ENCODE results near the gene FIGNL1.

DNA sequence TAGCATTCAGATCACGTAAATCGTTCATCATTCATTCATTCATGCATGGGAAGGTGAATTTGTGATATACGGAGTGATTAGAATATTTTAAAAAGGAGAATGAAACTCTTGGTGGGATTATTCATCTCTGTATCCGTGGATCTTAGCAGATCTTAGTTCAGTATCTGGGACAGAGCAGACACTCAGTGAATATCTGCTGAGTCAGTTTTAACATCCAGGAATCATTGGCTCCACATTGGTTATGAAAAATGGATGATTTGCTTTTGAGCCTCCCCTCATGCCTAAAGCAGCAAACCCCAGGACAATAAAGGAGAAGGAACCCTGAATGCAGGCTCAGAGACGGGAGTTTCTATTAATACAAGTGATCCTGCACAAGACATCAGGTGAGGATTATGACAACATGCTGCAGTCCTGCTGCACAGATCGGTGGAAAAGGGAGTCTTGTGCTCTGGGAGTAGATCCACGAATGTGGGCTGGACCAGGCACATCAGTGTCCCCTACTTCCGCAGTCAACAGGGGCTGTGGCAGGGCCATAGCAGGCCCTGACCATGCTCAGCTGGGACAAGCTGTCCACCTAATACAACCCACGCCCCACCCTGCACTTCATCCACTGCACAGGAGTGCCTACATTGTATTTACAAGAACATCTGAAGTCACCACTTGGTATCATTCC, 26.9 kb upstream of the FIGNL1 start:
- TF ChIP-seq, protein P1, sequence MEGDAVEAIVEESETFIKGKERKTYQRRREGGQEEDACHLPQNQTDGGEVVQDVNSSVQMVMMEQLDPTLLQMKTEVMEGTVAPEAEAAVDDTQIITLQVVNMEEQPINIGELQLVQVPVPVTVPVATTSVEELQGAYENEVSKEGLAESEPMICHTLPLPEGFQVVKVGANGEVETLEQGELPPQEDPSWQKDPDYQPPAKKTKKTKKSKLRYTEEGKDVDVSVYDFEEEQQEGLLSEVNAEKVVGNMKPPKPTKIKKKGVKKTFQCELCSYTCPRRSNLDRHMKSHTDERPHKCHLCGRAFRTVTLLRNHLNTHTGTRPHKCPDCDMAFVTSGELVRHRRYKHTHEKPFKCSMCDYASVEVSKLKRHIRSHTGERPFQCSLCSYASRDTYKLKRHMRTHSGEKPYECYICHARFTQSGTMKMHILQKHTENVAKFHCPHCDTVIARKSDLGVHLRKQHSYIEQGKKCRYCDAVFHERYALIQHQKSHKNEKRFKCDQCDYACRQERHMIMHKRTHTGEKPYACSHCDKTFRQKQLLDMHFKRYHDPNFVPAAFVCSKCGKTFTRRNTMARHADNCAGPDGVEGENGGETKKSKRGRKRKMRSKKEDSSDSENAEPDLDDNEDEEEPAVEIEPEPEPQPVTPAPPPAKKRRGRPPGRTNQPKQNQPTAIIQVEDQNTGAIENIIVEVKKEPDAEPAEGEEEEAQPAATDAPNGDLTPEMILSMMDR (IDR thresholded peaks at IDR 0.05; ENCODE audit: extremely low read depth in 1 of 2, insufficient read depth in 1 of 2, low read depth in 1 of 2, low read length in 2 of 2): no peak
- TF ChIP-seq POLR2AphosphoS5 (IDR thresholded peaks at IDR 0.05; ENCODE audit: insufficient read depth, low read depth, low read length) (no peak), EZH2 (IDR thresholded peaks at IDR 0.05; ENCODE audit: borderline replicate concordance, low read depth, low read length, severe bottlenecking) (no peak), MYC (IDR thresholded peaks at IDR 0.05; ENCODE audit: low read depth, low read length) (no peak), POLR2A (IDR thresholded peaks at IDR 0.05; ENCODE audit: low read depth, low read length) (no peak), GATA2 (IDR thresholded peaks at IDR 0.05; ENCODE audit: insufficient read depth, insufficient read length, low read depth, low read length) (no peak), JUN (IDR thresholded peaks at IDR 0.05; ENCODE audit: borderline replicate concordance, insufficient read depth, insufficient read length, low read depth) (no peak)
- TF ChIP-seq, protein P2, sequence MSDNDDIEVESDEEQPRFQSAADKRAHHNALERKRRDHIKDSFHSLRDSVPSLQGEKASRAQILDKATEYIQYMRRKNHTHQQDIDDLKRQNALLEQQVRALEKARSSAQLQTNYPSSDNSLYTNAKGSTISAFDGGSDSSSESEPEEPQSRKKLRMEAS (IDR thresholded peaks at IDR 0.05; ENCODE audit: insufficient read depth, insufficient read length): no peak

Data from endothelial cell of umbilical vein (primary cell).